HG03469 (cell line): ENCODE data around the gene LCN9.
"Not testable (repeated sequence)": the region's sequence is repeated elsewhere in the genome, so short reads cannot be mapped to it uniquely, and the experiment has no call there.

Experiments used
- ATAC-seq: cut with Tn5 transposase; IDR thresholded peaks from one replicate; pipeline ENCODE4 v1.9.1; 2021; ENCODE audit warnings: mild to moderate bottlenecking, moderate library complexity, moderate number of reproducible peaks; ENCODE audit not compliant: unreplicated experiment

The LCN9 gene

DNA sequence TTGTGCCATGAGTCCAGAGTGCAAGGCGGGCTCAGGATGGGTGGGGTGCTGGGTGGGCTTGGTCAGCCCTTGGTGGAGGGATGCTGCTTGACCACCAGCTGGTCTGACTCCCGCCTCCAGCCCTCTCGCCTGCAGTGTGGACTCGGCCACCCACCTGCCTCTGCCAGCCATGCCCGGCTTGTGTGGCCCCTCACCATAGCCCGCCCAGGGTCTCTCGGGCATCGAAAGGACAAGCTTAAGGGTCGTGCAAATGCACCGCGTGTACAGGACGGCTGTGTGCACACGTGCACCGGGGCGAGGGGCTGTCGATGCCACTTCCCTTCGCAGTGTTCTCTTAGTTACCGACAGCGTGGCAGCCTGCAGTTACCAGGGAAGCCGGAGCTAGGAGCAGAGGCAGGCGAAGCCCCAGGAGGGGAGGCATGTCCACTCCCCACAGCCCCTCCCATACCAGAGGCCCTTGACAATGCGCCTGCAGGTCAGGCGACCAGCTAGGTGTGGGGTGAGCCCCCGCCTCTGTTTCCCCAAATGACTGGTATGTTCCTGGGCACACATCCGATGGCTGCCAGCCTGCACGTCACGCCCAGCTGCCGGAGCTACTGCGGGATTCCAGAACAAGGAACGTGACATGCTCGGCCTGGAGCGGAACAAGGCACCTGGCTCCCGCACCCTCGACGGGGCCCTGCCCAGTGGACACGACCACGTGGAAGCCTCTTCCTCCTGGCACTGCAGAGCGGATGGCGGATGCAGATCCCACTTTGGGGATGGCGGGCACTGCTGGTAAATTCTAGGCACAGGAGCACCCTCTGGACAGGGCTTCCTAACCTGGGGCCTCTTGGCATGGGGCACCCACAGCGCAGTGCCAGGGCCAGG lies 7.8 kb downstream of the LCN9 start:
- ATAC-seq, result no peak

DNA sequence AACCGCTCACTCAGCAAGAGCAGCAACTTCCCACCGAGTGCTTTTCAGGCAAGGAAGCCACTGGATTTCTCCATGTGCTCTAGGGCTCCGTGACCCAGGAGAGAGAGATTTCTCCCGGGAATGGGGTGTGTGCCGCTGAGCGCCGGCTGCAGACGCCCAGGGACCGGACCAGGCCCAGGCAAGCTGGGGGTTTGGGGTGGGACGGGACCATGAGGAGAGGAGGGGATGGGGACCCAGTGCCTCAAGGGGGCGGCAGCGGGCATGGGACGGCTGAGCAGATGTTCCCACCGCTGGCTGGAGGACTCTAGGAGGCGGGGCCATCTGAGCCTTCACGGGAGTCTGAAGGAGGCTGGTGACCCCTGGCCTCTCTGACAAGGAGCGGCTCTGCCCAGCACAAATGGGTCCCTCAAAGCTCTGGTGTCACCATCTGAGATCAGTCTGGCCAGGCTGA lies 8.5 kb downstream of the LCN9 start:
- ATAC-seq, result no peak

DNA sequence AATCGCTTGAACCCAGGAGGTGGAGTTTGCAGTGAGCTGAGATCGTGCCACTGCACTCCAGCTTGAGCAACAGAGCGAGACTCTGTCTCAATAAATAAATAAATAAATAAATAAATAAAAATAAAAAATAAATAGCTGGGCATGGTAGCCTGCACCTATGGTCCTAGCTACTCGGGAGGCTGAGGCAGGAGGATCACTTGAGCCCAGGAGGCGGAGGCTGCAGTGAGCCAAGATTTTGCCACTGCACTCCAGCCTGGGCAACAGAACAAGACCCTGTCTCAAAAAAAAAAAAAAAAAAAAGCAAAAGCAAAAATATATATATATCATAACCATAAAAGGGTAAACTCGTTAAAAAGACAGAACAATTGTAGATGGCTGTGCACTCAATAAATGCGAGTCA lies 9.7 kb downstream of the LCN9 start:
- ATAC-seq, result not testable (repeated sequence)

DNA sequence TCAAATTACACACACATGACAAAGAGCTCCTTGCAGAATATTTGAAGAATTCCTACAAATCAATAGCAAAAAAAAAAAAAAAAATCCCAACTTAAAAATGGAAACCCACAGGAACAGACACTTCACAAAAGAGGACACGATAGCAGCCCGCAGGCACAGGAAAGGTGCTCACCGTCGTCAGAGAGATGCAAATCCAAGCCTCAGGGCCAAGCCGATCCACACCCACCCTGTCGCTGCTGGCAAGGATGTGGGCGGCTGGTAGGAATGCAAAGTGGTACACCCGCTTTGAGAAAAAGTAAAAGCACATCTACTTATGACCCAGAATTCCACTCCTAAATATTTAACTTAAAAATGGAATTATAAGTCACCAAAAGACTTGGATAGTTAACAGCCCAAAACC lies 10.8 kb downstream of the LCN9 start:
- ATAC-seq, result no peak

DNA sequence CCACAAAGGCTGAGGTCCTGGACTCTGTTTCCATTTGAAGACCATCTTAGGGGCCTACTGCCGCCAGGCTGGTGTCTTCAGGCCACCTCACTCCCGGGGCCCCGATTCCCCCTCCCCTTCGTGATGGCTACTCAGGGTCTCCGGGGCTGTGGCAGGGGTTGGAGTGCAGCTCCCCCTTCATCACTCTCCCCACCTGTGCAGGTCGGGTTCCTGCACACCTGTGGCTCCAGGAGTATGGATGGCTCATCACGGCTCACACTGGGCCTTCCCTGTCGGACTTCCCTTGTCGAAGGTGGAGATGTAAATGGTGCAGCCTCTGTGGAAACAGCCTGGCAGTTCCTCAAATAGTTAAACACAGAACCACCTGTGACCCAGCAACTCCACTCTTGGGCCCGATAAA lies 11.9 kb downstream of the LCN9 start:
- ATAC-seq, result no peak

DNA sequence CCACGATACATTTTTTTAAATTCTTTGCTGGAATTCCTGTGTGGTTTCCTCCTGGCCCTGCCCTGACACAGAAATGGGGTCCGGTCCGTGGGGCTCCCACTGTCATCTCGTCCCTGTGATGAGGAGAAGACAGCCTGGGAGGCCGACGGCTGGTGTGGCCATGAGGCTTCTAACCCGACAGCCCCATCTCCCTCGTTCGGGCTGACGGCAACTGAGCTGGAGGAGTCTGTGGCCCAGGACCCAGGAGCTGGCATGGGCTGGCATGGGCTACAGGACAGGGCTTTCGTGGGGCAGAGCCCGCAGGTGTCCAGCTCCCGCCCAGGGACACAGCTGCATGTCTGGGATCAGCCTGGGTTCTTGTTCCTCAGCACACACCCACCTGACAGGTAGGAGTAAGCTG lies 13.8 kb downstream of the LCN9 start:
- ATAC-seq, result no peak

DNA sequence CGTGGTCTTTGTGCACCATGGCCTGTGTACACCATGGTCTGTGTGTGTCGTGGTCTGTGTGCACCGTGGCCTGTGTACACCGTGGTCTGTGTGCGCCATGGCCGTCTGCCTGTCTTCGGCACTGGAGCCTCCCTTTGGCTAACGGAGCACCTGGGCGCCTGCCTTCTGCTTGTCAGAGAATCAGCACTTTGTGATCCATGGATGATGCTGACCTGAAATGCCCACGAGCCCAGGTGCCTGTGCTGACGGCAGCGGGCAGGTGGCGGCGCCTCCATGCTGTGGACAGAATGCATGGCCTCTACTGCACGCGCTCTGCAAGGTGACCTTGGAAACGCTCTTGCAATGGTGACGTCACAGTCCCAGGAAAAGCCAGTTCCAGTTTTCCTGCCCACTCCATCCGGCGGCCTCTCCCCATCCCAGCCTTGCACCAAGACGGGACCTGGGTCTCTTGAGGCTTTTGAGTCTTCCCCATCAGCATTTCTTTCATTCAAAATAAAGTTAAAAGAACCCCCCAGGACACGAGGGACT lies 14.6 kb downstream of the LCN9 start:
- ATAC-seq, result no peak

DNA sequence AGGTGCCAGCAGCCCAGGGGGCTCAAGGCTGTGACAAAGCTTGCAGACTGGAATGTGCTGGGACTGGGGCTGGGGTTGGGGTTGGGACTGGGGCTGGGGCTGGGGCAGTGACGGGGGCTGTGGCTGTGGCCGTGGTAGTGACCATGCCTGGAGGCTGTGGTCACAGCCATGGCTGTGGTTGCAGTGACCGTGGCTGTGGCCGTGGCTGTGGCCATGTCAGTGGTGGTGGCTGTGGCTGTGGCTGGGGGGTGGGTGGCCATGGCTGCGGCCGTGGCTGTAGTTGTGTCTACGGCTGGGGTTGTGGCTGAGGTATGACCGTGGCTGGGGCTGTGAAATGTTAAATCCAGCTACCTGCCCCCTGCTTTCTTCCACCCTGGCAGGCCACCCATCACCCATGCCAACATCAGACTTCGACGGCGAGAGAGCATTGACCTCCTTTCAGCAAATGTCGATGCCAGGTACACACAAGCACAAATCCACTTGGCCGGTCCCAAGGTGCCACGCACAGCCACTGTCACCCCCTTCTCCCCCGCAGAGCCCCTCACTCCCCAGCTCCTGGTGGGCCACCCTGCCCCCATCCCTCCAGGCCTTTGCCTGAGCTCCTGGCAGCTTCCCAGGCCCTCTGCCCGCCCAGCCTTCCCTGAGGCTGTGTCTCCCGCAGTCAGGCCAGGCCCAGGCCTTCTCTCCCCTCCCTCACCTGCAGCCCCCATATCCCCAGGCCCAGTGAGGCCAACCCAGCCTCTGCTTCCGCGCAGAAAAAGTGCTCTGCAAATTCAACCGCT lies 15.3 kb downstream of the LCN9 start:
- no peak for ATAC-seq

DNA sequence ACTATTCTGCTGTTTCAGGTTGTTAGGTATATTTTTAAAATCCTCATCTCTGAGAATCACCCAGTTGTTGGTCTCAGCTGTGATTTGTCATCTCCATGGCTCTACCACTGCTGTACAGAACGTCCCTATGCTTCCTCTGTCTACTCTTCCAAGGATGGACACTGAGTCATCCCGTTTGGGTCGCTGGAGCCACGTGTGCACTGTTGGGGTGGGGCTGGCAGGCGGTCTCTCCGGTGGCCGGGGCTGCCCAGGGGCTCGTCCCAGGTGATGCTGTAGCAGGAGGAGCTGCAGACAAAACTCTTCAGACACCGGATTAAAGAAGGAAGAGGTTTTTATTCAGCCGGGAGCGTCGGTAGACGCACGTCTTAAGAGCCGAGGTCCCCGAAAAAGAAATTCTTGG lies 16.9 kb downstream of the LCN9 start:
- no peak for ATAC-seq

DNA sequence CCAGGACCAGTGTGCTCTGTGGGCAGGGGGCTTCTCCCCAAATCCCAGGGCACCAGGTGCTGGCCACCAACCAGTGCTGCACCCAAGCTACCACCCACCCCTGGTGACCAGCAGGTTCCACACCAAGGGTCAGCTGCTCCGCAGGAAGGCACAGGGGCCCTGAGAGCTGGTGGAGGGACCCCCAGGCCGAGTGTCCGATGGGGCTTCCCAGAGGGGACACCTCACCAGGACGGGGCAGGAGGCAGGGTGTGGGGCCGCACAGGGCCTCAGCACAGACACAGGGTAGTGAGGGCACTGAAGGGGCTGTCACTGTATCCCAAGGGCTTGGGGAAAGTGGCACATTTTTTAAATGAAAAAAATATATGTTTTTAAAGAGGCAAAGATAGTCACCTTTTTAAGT lies 18.1 kb downstream of the LCN9 start:
- ATAC-seq, result no peak

DNA sequence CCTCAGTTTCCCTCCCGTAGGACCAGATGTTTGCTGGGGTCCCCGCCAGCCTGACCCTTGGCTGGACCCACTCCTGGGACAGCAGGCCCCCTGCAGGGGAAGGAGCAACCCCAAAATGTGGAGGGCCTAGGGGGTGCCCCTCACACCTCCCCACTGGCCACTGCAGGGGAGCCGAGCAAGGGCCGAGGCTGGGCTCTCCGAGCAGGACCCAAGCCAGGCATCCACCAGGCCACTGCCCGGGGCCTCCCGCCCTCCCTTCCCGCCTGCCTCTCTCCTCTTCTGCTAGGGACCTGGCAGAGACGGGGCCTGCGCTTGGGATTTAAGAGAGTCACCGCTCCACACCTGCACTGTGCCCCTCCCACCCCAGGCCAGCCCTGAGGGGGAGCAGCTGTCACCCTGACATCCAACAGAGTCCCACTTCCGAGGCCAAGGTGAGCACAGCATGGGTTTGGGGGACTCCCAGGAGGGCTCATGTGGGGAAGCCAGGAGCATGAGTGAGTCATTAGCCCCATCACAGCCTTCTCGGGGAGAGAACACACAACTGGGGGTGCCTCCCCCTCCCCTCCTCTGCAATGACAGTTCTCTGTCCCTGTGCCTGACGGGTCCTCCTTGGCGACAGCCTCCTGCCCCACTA lies 20.4 kb downstream of the LCN9 start:
- ATAC-seq, result no peak

DNA sequence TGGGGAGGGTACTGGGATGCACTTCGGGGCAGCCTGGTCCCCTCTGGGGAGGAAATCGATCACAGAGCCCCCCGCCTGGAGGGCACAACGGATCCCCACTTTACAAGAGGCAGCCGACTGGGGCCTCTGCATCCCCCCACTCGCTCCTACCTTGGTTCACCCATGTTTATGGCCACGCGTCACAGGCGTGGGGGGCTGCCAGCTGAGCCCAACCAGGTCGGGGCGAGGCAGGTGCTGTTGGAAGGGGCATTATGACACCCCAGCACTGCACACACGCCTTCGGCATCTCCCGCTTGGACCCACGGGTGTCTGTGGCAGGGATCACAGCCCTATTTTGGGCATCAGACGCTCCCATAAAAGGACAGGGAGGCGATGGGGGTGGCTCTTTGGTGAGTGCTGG lies 21.6 kb downstream of the LCN9 start:
- no peak for ATAC-seq

DNA sequence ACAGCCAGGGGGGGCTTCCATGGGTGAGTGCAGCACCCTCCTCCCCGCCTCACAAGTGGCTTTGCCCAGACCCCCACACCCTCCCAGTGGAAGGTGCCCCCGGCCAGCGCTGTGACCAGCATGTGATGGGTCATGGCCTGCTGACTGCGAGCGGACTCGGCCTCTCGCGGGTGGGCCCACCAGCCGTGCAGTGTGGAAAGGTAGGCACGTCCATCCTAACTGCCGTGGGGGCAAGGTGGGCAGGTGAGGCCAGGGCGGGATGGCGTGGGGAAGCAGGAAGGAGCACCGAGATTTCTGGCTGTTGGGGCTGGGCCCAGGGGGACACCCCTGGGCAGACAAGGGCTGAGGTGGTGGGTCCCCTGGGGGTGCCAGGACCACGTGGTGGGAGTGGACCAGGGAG lies 24.1 kb downstream of the LCN9 start:
- ATAC-seq, result no peak

DNA sequence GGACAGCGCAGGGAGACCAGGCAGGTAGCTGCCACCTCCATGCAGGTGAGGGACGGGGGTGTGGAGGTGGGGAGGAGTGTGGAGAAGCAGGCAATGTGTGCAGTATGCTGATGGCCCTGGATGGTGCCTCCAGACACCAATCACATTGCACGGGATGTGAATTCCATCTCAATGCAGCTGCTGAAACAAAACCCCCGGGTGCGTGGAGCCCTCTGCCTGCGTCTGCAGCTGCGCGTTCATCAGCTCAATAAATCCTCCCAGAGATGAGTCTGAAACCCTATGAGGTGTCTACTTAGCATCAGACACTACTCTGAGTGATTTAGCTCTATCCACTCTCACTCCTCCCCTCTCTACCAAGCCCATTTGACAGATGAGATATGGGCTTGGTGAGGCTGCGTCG lies 25.9 kb downstream of the LCN9 start:
- ATAC-seq, result no peak

DNA sequence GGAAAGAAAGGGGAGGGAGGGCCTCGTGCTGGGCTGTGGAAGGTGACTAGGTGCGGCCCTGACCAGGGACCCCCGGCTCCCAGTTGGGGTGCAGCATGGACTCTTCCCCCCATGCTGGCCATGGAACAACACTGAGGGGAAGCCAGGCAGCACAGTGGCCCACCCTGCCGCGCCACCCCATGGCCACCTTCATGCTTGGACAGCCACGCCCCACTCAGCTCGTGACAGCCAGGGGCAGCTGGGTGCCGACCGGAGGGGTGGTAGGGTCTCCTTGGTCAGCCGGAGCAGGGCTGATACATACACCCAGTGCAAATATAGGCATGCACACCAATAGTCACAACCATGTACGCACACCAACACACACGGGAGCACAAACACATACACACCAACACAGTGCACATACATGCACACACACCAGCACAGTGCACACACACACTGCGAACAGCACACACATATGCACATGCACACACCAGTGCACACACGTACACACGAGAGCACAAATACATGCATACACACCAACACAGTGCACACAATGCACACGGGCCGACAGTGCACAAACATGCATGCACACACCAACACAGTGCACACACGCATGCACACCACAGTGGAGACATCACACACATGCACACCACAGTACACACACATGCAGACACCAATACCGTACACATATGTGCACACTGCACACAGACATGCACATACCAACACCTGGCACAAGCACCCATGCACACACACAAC lies 27.9 kb downstream of the LCN9 start:
- ATAC-seq, result no peak

DNA sequence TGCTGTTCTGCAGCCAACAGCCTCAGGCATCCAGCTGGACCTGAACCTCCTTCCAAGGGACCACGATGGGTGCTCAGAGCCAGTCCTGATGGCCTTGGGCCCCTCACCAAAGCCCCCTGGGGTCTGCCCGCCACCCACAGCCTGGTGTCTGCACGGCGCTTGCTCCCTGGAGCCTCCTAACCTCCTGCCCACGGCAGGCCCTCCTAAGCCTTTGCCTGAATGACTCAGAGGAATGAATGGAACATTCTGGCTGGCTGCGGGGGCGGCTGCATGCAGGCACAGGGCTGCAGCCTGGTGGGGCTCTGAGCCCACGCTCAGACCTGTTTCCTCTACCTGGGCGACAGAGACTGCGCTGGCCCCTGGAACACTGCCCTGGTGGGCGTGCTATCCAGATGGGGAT lies 29.3 kb downstream of the LCN9 start:
- ATAC-seq, result no peak

DNA sequence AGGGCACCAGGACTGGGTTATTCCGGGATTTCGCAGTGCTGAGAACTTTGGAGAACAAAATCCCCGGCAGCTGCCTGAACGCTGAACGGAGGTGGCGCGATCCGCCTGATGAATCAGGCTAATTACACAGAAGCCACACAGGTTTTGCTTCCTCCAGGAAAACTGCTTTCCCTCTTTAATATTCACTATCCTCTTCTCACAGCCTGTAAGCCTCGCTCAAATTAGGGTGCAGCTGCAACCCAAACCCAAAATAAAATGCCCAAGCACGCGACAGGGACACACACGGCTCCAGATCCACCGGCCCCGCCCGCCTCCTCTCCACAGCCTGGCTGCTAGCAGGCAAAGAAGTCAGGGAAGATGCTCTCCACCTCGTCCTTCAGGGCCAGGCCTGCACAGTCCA lies 30.2 kb downstream of the LCN9 start:
- no peak for ATAC-seq

DNA sequence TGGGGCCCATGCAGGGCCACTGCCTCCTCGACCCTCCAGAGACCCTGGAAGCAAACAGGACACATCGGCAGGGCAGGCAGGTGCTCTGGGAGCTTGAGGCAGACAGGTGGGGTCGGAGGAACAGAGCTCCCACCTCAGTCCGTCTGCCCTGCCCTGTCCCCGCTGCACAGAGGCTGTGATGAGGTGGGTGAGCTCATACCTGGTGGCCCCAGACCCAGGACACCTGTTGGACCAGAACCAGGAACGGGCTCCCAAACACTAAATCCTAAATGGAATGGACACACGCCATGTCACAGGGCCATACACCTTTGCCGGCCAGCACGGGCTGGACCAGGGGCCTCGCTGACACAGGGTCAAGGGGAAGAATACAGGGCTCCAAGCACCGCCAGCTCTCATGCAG lies 30.7 kb downstream of the LCN9 start:
- ATAC-seq, result no peak

DNA sequence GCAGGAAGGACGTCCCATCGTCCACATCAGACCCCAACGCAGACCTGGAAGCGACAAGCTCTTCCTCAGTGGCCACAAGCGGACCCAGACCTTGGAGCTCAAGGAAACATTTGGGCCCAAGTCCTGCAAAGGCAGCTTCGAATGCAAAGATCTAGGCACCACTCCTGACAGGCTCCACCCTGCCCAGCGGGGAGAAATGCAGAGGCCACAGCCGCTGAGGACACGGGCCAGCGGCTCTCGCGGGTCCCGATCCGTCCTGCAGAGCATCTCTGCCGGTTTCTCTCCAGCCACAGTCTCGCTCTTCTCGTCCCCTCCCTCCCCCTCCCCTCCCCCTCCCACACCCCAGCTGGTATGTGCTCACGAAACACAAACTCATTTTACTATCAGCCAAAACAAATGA lies 31.3 kb downstream of the LCN9 start:
- no peak for ATAC-seq

DNA sequence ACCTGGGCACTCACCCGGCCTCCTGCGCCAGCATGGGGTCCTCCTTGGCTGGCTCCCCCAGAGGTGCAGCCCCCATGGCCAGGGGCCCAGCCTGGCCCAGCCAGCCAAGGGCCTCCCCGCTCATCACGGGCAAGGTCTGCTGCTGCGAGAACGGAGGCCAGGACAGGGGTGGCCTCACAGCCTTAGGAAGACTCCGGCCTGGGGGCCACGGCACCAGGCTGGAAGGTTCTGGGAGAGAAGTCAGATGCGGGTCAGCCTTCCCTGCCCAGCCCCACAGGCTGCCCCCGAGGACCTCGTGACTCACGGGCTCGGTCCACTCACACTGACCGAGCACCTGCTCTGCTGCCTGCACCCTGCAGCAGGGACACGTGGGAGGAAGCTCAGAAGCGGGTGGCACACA lies 31.9 kb downstream of the LCN9 start:
- no peak for ATAC-seq

DNA sequence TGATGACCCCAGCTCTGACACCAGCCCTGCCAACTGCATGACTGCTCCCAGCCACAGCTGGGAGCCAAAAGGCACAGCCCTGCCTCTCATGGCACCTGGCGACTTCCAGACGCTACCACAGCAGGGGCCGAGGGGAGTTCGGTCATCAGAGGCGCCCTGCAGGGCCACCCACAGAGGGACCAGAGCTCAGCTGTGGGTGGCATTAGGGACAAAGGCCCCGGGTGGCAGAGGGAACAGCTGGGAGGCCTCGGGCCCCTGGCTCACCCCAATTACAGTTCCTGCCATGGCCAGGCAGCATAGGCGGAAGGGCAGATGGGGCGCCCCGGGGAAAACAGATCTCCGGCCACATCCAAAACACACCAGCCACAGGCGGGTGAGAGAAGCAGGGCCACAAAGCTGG lies 32.5 kb downstream of the LCN9 start:
- ATAC-seq, result no peak
